K562 (cell line): ENCODE measurements around the gene FLOT2. TPM values are rescaled to one million over a fixed set of nuclear protein-coding genes. Genes with fewer than 3 reads are reported as not detected.

Source experiments
- ARID2 ChIP-seq: fragments of 450-650 bp; IDR thresholded peaks from 2 replicates; pipeline ENCODE4 v1.6.1; 2017; ENCODE audit warnings: antibody characterized with exemption, mild to moderate bottlenecking
- ARID3B ChIP-seq: fragments of 250-450 bp; sonication (Bioruptor Pico); IDR thresholded peaks from 2 replicates; pipeline ENCODE4 v1.4.0; 2020; ENCODE audit warnings: borderline replicate concordance
- BCL6 ChIP-seq: fragments of 250-450 bp; sonication (Bioruptor Pico); IDR thresholded peaks from 2 replicates; pipeline ENCODE4 v1.4.0; 2020
- BRD4 ChIP-seq: fragments of 200-600 bp; sonication (generic); IDR thresholded peaks from 2 replicates; pipeline ENCODE4 v1.6.1; 2017; ENCODE audit warnings: inconsistent platforms
- EP300 ChIP-seq: IDR thresholded peaks from 2 replicates; pipeline ENCODE4 v1.6.1; 2012; ENCODE audit warnings: low read length, improper control_type of control experiment
- FUS ChIP-seq: fragments of 200-400 bp; formaldehyde crosslinking; optimal IDR thresholded peaks from 2 replicates; pipeline ENCODE3; 2017; ENCODE audit warnings: low read depth, low read length
- HIVEP1 ChIP-seq: fragments of 250-450 bp; sonication (Bioruptor Pico); IDR thresholded peaks from 2 replicates; pipeline ENCODE4 v1.4.0; 2020; ENCODE audit warnings: mild to moderate bottlenecking
- LARP7 ChIP-seq: fragments of 450-650 bp; IDR thresholded peaks from 2 replicates; pipeline ENCODE4 v1.6.1; 2016
- MTF1 ChIP-seq: fragments of 250-450 bp; sonication (Bioruptor Pico); IDR thresholded peaks from 2 replicates; pipeline ENCODE4 v1.9.0; 2021; ENCODE audit warnings: moderate library complexity, mild to moderate bottlenecking, inconsistent platforms, borderline replicate concordance
- MYNN ChIP-seq, 2 experiments: sonication (generic); formaldehyde crosslinking in 1 of 2; IDR thresholded peaks; 2 replicates each; pipeline versions ENCODE4 v1.5.0 to v1.6.1; 2016 to 2020; ENCODE audit warnings: antibody characterized with exemption in 1 of 2, missing genetic modification reagents in 1 of 2
- NCOA6 ChIP-seq: fragments of 450-650 bp; IDR thresholded peaks from 2 replicates; pipeline ENCODE4 v1.6.1; 2017; ENCODE audit warnings: mild to moderate bottlenecking
- PRMT5 ChIP-seq: sonication (generic); formaldehyde crosslinking; IDR thresholded peaks from 2 replicates; pipeline ENCODE4 v1.5.0; 2020; ENCODE audit warnings: missing genetic modification reagents
- TCF15 ChIP-seq: fragments of 250-450 bp; sonication (Bioruptor Pico); IDR thresholded peaks from 2 replicates; pipeline ENCODE4 v1.8.0; 2022; ENCODE audit warnings: moderate library complexity, mild to moderate bottlenecking, inconsistent platforms
- ZFPM2 ChIP-seq: fragments of 250-450 bp; sonication (Bioruptor Pico); IDR thresholded peaks from 2 replicates; pipeline ENCODE4 v1.5.1; 2022; ENCODE audit warnings: mild to moderate bottlenecking
- ZNF212 ChIP-seq: fragments of 450-650 bp; formaldehyde crosslinking; IDR thresholded peaks from 2 replicates; pipeline ENCODE4 v1.4.0; 2020; ENCODE audit warnings: mild to moderate bottlenecking
- ZNF232 ChIP-seq: sonication (generic); formaldehyde crosslinking; IDR thresholded peaks from 2 replicates; pipeline ENCODE4 v1.8.0; 2022; ENCODE audit warnings: mild to moderate bottlenecking, missing genetic modification reagents
- ZNF695 ChIP-seq: fragments of 450-650 bp; formaldehyde crosslinking; IDR thresholded peaks from 2 replicates; pipeline ENCODE4 v1.4.0; 2020; ENCODE audit warnings: mild to moderate bottlenecking, moderate library complexity
- ZNF740 ChIP-seq, 3 experiments: fragments of 200-800 bp in 1 of 3; sonication (Bioruptor generic) in 1 of 3; sonication (generic) in 1 of 3; formaldehyde crosslinking in 1 of 3; IDR thresholded peaks; 2 replicates each; pipeline versions ENCODE4 v1.6.1 to v1.8.0; 2016 to 2022; ENCODE audit warnings: mild to moderate bottlenecking in 2 of 3, missing compliant biosample characterization in 2 of 3, missing genetic modification characterization in 2 of 3, missing genetic modification reagents in 1 of 3
- polyA plus RNA-seq, 8 experiments: library from polyadenylated mRNA; depleted of rRNA in 4 of 8; stranded (reverse) in 5 of 8; unstranded in 3 of 8; fragments of >200 nt; fragmentation: Nextera tagmentation in 2 of 8; fragmentation: Illumina TruSeq in 1 of 8; extraction: Ambion mirVana in 2 of 8; extraction: Trizol in 1 of 8; gene quantifications; 2 replicates each; pipeline versions ENCODE4 v1.2.1 to v1.2.3, GENCODE V29; 2011 to 2014; ENCODE audit warnings: inconsistent platforms in 1 of 8, missing spikeins in 1 of 8
- total RNA-seq, 7 experiments: library from RNA; depleted of rRNA in 6 of 7; stranded (reverse); fragments of >200 nt in 6 of 7; fragmentation: Illumina TruSeq in 2 of 7; extraction: Trizol in 2 of 7; gene quantifications; 2 replicates each; pipeline versions ENCODE4 v1.2.1 to v1.2.3, GENCODE V29; 2011 to 2021; ENCODE audit warnings: low replicate concordance in 1 of 7
- TF ChIP-seq, protein P1 (sequence below): fragments of 450-650 bp; formaldehyde crosslinking; IDR thresholded peaks from 2 replicates; pipeline ENCODE4 v1.4.0; 2020; ENCODE audit warnings: mild to moderate bottlenecking, moderate library complexity
- TF ChIP-seq, protein P2 (sequence below): IDR thresholded peaks from 3 replicates; pipeline ENCODE4 v1.6.1; 2011; ENCODE audit warnings: borderline replicate concordance, mild to moderate bottlenecking; ENCODE audit not compliant: insufficient read length, insufficient read depth
- TF ChIP-seq, protein P3 (sequence below), 3 experiments: IDR thresholded peaks in 2 of 3; conservative IDR thresholded peaks in 1 of 3; 2 replicates each; pipeline ENCODE4 v1.5.1; 2011 to 2012; ENCODE audit warnings: low read length in 3 of 3, mild to moderate bottlenecking in 3 of 3, control low read depth in 2 of 3, improper control_type of control experiment in 1 of 3, inconsistent platforms in 1 of 3, low read depth in 1 of 3, mixed read lengths in 1 of 3, moderate library complexity in 1 of 3; ENCODE audit not compliant: insufficient read depth in 2 of 3

FLOT2 gene
- total and polyA plus RNA-seq, 9 of the 15 experiments (the other 6 are each of a cell fraction or from before 2014, with no cell fraction given): 17.5 to 138 (median 41.7) TPM

- TF ChIP-seq ZNF695 (CRISPR knock-in tag) (no peak), ZNF232 (no peak), LARP7 (no peak), FUS (no peak), BRD4 (no peak), BCL6 (no peak), HIVEP1 (no peak), MYNN (IDR thresholded peaks at IDR 0.05) (no peak), MYNN (CRISPR knock-in tag; IDR thresholded peaks at IDR 0.05) (no peak), ZNF212 (CRISPR knock-in tag) (no peak), ARID3B (CRISPR knock-in tag) (no peak), EP300 (no peak), TCF15 (no peak), ZFPM2 (CRISPR knock-in tag) (no peak), ARID2 (0 out of 2 replicates have a peak, but pooled peaks have one; percentile 45), NCOA6 (no peak), MTF1 (CRISPR knock-in tag) (no peak), ZNF740 (CRISPR knock-in tag; IDR thresholded peaks at IDR 0.05) (no peak), ZNF740 (tag; IDR thresholded peaks at IDR 0.05) (no peak), PRMT5 (CRISPR knock-in tag) (no peak)
- TF ChIP-seq, protein P1, sequence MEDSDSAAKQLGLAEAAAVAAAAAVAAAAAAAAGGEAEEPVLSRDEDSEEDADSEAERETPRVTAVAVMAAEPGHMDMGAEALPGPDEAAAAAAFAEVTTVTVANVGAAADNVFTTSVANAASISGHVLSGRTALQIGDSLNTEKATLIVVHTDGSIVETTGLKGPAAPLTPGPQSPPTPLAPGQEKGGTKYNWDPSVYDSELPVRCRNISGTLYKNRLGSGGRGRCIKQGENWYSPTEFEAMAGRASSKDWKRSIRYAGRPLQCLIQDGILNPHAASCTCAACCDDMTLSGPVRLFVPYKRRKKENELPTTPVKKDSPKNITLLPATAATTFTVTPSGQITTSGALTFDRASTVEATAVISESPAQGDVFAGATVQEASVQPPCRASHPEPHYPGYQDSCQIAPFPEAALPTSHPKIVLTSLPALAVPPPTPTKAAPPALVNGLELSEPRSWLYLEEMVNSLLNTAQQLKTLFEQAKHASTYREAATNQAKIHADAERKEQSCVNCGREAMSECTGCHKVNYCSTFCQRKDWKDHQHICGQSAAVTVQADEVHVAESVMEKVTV (CRISPR knock-in tag): peak; percentile 25; the same call in 1 of the 2 replicates
- TF ChIP-seq, protein P2, sequence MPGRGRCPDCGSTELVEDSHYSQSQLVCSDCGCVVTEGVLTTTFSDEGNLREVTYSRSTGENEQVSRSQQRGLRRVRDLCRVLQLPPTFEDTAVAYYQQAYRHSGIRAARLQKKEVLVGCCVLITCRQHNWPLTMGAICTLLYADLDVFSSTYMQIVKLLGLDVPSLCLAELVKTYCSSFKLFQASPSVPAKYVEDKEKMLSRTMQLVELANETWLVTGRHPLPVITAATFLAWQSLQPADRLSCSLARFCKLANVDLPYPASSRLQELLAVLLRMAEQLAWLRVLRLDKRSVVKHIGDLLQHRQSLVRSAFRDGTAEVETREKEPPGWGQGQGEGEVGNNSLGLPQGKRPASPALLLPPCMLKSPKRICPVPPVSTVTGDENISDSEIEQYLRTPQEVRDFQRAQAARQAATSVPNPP: no peak
- TF ChIP-seq, protein P3, sequence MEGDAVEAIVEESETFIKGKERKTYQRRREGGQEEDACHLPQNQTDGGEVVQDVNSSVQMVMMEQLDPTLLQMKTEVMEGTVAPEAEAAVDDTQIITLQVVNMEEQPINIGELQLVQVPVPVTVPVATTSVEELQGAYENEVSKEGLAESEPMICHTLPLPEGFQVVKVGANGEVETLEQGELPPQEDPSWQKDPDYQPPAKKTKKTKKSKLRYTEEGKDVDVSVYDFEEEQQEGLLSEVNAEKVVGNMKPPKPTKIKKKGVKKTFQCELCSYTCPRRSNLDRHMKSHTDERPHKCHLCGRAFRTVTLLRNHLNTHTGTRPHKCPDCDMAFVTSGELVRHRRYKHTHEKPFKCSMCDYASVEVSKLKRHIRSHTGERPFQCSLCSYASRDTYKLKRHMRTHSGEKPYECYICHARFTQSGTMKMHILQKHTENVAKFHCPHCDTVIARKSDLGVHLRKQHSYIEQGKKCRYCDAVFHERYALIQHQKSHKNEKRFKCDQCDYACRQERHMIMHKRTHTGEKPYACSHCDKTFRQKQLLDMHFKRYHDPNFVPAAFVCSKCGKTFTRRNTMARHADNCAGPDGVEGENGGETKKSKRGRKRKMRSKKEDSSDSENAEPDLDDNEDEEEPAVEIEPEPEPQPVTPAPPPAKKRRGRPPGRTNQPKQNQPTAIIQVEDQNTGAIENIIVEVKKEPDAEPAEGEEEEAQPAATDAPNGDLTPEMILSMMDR (IDR thresholded peaks at IDR 0.05 in 2 of 3, conservative IDR thresholded peaks at IDR 0.05 in 1 of 3; ENCODE audit: insufficient read depth in 2 of 3, low read depth in 1 of 3, low read length in 3 of 3): peak; percentile 50 to 81 (median 59)
Observed at GRCh38 chr17:28849281-28849680, 48.3 kb downstream of the FLOT2 start (continued).
